SW480 (cell line): Measurements from ENCODE around the gene SPPL2C.

Source experiments
- DNase-seq: peaks from one replicate; pipeline ENCODE4 v3.0.0-alpha.2; 2016; ENCODE audit warnings: low spot score

The SPPL2C gene, protein sequence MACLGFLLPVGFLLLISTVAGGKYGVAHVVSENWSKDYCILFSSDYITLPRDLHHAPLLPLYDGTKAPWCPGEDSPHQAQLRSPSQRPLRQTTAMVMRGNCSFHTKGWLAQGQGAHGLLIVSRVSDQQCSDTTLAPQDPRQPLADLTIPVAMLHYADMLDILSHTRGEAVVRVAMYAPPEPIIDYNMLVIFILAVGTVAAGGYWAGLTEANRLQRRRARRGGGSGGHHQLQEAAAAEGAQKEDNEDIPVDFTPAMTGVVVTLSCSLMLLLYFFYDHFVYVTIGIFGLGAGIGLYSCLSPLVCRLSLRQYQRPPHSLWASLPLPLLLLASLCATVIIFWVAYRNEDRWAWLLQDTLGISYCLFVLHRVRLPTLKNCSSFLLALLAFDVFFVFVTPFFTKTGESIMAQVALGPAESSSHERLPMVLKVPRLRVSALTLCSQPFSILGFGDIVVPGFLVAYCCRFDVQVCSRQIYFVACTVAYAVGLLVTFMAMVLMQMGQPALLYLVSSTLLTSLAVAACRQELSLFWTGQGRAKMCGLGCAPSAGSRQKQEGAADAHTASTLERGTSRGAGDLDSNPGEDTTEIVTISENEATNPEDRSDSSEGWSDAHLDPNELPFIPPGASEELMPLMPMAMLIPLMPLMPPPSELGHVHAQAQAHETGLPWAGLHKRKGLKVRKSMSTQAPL

DNA sequence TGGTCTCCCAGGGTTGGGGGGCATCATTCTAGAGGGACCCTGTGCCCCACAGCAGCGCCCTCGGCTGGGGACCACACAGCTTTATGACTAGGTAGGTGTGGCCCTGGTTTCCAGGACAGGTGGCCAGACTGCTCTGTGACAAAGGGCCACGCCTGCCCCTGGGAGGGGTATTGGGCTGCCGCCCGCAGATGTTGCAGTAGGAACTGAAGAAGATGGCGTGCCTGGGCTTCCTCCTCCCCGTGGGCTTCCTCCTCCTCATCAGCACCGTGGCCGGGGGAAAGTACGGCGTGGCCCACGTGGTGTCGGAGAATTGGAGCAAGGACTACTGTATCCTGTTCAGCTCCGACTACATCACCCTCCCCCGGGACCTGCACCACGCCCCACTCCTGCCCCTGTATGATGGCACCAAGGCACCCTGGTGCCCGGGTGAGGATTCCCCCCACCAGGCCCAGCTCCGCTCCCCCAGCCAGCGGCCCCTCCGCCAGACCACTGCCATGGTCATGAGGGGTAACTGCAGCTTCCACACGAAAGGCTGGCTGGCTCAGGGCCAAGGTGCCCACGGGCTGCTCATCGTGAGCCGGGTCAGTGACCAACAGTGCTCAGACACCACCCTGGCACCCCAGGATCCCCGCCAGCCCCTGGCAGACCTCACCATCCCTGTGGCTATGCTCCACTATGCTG, at the start of gene SPPL2C:
SPPL2C (plus strand) TSS at position 187 of the 681 bp plus-strand sequence; CDS start at position 213, 26 bp downstream.
- peak; percentile 27 for DNase-seq

DNA sequence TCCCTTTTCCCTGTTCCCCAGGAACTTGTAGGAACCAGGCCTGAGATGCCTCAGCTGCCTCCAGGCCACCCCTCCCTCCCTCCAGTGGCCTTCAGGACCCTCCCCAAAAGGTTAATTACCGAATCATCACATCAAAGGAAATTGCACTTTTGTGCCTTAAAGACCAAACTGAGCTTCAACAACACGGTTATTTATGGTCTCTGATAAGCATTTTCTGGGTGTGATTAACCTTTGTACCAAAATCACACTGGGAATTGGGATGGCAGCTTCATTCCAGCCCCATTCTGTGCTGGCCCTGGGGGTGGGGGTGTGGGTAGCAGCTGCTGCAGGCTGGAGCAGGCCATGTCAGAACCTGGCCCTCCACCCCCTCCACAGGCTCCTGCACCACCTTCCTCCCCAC, 43.9 kb upstream of the SPPL2C start:
- DNase-seq, result no peak

DNA sequence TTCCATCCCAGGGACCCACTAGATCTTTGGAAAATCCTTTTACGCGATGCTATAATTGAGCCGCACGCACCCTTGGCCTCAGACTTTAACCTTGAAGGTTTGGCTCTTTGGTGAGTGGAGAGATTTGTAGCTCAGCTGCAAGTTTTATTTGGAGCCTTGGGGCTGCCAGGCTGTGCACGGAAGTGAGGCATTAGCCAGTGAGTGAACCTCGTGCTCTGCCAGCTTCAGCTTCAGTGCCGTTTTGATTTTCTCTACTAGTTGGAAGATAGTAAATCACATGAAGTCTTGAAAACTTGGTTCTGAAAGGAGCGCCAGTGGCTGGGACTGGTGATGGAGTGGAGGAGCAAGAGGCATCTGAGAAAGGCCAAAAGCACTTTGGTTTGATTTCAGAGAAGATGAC, 43.3 kb upstream of the SPPL2C start:
- DNase-seq, result no peak

DNA sequence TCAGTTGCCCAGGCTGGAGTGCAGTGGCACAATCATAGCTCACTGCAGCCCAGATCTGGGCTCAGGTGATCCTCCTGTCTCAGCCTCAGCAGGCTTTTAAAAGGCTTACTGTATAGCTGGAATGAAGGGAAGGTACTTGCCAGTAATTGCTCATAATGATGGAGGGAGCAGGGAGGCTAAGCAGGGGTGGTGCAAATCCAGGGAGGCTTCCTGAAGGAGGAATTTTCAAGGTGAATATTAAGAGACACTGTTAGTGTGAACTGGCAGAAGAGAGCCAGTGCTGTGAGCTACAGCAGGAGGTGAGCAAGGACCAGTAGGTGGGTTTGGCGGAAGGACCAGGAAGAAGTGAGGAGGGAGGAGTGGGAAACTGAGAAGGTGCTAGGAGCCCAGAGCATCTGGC, 35.8 kb upstream of the SPPL2C start:
- no peak for DNase-seq

DNA sequence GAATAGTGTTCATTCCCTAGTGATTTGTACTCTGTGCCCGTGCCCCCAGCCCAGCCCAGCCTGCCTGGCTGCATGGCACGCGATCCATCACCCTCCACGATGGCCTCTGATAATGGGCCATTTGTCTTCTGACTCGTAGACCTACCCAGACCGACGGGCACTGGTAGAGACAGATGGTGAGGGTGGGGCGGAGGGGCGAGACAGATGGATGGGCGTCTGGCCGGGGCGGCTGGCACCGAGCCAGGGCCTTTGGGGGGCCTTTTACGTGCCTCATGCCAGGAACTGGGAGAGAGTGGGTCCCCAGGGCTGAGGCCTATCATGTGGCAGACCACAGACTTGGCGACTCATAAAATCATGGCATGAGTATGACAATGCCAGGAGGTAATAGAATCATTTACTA, 35.2 kb upstream of the SPPL2C start:
- DNase-seq, result no peak

DNA sequence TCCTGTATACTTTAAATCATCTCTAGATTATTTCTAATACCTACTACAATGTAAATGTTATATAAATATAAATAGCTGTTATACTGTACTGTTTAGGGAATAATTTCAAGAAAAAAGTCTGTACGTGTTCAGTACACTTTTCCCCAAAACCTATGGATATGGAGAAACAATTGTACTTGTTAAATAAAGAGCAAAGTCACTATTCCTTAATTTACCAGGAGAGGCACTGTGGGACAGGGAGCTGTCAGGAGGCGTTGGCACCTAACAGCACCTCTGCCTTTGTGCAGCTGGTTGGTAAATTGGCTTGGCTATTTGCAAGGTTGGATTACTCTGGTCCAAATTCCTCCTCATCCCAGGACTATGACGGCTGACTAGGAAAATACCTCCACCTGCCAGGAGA, 32.6 kb upstream of the SPPL2C start:
- DNase-seq, result peak; percentile 47

DNA sequence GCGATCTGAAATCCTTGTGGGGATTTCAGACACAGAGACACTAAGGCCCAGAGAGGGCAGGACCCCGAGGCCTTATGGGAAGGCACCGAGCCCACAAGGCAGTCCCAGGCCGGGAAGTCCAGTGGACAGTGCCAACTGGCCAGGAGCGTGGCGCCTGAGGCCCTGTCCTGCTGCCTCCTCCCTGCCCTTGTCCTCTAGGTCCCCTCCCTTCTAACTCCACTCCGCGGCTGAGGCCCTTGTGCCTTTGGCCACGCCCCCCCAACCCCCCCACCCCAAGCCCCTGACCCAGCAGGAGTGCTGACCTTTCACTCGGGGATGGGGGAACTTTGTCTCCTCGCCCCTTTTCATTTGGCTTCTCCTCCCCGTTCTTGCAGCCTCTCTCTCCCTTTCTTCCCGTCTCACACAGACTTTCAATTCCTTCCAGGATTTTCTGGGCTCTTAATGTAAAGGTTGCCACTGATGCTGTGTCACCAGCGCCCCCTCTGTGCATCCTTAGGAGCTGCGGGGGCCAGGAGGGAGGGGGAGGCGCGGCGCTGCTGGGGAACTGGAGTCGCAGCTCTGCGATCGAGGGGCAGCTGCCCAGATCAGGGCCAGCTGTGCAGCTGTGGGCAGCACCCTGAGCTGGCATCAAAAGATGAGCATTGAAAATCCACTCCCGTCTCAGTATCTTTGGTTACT, 31.5 kb upstream of the SPPL2C start:
- DNase-seq, result no peak

DNA sequence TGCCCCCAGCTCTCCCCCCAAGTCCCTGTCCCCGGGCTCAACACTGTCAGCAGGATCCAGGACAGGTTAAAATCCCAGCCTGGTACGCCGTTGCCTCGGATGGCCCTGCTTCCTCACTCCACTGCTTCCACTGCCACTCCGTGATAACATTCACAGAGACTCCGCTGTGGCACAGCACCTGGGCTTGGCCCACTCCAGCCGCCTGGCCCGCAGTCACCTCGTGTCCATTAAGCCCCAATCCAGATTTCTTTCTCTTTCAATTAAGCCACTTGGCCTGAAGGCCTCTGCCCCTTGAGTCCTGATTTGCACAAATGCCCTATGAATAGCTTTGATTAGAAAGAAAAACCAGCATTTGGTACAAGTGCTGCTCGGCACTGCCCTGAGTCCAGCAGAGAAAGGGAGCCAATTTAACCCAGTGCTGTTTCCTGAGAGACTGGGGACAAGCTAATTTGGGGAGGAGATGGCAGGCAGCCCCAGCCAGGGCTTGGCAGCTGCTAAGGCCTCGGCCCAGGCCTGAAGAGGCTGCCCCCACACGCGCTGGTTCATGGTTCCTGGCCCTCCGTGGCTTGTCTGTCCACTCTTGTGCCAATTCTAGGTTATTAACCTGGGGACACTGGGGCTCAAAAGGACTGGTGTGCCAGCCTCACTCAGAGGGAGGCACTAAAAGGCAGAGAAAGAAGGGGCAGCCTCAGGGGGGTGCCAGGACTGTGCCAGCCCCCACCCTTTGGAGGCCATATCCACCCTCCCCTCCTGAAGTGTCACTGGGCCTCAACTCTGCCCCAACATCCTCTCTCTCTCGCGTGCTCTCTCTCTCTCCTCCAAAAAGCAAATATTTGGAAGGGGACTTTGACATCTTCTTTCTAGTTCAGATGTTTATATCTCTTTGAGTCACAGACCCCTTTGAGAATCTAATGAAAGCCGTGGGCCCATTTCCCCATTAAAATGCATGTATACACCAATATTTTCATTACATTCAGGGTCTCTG, 29.8 kb upstream of the SPPL2C start:
- DNase-seq, result no peak

DNA sequence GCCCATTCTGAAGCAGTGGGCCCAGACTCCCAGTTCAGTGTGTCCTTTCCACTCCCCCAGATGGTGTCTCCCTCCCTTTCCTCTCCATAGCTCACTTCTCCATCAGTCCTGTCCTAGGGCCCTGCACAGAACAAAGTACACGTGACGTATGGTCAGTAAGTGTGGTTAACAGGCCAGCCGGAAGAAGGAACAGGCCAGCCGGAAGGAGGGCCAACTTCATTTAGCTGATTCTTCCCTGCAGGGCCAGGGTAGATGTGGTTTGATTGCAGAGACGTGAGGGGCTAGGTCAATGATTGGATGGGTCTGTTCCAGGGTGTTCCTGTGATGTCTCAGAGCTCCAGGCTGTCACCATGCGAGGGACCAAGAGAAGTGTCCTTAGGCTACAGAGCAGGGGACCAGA, 28.9 kb upstream of the SPPL2C start:
- no peak for DNase-seq

DNA sequence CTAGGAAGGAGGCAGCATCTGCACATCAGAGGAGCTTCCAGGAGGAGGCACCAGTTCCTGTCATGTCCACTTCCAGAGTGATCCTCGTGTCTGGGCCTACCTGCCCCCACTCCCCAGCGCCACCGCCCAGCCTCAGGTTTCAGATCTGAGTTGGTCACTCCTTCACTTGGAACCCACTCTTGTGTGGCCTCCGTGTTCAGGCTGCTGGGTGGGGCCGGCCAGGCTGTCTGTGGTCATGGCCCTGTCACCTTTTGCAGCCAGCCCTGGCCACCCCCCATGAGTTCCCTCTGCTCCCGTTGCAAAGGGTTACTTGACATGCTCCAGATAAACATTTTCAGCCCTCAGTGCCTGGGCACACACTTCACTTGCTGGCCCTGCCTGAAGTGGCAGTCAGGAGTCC, 26.6 kb upstream of the SPPL2C start:
- no peak for DNase-seq

DNA sequence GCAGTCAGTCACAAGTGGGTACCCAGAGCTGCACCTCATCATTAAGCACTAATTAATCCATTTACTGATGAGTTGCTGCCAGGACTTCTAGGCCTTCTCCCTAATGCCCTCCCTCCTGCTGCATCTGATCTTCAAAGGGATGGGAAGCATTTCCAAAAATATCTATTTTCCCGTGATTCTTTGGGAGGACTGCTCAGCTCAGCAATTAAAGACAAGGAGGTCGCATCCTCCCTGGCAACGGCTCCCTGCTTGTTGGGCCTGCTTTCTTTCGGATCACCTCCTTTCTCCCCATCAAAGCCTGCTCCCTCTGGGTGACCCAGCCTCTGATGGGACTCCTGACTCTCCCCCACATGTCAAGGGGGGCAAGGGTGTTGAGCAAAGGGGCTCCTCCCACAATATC, 26.0 kb upstream of the SPPL2C start:
- DNase-seq, result no peak

DNA sequence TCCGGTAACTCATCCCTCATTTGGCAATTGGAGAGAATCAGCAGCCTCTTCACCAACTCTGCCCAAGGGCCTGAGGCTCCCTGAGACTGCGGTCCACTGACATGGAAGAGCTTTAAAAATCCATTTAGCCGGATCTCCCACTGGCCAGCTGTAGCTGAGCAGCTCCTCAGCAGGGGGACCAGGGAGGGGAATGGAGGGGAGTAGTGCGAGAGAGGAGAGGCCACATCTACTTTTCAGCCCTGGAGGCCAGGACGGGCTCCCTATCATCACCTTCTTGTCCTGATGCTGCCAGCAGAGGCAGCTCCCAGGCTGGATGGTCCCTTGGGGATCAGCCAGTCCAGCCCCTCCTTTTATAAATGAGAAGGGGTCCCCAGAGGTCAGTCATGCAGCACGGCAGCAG, 25.0 kb upstream of the SPPL2C start:
- no peak for DNase-seq

DNA sequence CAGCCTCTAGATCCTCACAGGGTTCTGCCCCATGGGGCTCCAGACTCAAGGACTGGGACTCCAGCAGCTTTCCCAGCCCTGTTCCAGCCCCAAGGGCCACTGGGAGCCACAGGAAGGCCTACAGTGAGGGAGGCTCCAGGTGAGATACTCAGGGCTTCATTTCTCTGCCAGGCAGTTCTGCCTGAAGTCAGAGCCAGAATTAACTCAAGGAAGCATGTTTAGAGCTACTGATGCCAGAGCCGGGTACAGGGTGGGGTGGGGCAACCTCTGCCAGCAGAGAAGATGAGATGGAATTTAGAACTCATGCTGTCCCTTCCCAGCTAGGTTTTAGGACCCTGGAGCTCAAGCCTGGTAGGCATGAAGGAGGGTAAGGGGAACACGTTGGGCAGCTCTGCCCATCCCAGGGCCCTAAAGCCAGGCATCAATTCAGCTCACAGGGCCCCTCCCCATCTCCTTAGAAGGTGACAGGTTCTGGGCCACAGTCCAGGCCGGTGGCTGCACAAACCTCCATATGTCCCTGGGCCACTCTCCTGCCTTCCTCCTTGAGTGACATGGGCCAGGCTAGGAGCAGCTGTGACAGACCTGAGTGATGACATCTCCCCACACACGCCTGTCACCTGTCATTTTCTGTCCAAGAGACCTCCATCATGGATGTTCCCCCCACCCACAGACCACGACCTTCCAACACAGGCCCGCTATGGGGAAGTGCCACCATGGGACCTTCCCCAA, 24.5 kb upstream of the SPPL2C start:
- DNase-seq, result no peak

DNA sequence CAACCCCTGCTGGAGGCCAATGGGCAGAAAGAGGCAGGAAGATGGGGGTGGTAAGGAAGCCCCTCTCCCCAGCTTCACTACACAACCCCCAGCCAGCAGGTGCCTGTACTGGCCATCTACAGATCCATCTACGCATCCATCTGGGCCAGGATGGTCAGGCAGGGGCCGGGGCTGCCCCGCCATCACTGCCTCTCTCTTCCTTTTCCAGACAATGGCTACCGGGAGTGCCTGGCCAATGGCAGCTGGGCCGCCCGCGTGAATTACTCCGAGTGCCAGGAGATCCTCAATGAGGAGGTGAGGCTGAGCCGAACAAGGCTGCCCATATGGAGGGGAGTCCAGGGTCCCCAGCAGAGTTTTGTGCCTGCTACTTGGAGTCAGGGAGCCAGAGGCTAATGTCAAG, 23.5 kb upstream of the SPPL2C start:
- DNase-seq, result no peak

DNA sequence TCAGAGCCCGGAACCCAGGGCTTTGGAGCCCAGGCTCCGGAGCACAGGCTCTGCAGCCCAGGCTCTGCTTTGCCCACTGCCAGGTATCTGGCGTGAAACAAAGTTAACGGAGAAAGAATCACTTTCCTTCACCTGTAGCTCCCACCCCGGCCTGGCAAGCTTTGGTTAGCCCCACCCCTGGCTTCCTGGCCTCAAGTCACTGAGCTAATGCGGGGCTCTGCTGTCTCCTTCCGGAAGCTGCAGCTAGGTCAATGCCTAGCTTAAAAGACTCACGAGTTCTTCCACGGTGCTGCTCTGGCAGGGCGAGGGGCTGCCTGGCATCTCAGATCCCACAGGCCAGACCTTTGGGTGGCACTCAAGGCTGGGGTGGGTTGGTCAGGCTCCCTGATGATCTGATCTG, 21.1 kb upstream of the SPPL2C start:
- DNase-seq, result no peak

DNA sequence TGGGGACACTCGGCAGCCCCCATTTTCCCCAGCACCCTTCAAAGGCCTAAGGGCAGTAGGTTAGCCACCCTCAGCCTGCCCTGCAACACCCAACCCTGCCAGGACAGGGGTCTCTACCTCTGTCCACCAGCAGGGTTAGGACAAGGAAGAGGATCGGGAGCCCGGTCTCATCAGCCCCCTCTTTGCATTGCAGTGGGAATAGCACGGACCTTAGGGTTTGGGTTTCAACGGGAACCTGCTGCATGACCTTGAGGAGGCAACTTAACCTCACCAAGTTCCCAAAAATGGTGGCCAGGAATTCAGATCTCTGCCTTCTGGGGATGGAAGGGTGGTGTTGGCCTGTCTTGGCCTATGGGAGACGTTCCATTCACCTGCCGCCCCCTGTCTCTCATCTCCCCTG, 20.2 kb upstream of the SPPL2C start:
- DNase-seq, result no peak

DNA sequence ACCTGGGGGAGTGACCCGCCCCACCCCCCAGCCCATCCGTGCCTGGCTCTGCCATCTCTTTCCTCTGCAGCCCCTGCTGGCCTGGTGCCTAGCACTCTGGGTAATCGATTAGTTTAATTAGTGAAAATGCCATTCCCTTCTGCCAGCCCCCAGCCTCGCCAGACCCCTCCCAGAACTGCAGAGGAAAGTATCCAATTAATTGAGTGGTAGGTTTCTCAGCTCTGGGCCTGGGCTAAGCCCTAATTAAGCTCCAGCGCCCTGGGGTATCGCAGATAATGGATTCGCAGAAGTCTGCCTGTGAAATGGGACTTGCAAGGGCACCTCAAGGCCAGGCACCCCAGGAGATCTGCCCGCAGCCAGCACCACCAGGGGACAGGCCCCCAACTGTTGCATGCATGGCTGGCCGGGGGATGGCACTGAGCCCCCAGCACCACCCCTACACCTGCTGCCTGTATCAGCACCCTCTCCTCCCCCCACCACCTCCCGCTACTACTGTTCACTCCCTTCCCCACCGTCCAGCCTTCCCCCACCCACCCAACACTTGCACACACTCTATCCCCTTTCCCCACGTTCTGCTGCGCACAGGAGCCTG, 19.7 kb upstream of the SPPL2C start:
- DNase-seq, result no peak

DNA sequence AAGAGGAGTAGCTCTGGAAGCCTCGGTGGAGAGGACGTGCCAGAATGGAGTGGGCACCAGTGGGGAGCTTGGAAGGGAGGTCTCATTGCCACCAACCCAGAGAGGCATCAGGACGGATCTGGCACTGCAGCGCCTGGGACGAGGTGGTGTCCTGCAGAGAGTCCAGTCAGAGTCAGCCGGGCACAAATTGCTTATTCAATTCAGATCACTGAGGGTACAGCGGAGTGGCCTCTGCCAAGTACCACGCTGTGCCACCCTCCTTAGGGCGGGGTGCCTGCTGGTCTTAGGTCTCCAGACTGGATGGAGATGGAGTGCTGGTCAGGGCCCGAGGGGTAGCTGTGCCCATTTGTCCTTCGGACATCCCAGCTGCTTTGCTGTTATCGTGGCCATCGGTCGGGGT, 18.9 kb upstream of the SPPL2C start:
- no peak for DNase-seq

DNA sequence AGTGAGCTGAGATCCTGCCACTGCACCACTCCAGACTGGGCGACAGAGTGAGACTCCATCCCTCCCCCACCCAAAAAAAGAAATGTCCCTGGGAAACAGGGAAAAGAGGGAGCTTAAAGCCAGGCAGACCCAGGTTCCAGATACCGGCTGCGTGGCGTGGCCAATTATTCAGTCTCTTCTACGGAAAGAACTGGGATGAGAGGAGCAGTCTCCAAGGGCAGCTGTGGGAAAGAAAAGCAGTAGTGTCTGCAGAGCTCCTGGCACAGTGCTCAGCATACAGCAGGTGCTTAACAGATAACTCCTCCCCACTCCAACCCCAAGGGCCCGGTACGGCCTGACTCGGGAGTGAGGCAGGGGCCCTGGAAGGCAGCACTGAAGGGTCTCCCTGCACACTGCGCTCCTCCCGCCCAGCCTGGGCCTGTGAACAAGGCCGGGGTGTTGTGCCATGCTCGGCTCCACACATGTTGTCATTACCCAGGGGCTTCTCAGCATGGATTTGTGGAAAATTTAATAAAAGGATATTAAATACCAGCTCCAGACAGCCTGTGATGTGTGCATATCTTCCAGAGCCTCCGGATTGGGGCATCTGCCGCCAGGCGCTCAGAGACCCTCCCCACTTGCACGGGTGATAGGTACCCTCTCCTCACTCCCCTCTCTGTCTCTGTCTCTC, 17.6 kb upstream of the SPPL2C start:
- DNase-seq, result no peak

DNA sequence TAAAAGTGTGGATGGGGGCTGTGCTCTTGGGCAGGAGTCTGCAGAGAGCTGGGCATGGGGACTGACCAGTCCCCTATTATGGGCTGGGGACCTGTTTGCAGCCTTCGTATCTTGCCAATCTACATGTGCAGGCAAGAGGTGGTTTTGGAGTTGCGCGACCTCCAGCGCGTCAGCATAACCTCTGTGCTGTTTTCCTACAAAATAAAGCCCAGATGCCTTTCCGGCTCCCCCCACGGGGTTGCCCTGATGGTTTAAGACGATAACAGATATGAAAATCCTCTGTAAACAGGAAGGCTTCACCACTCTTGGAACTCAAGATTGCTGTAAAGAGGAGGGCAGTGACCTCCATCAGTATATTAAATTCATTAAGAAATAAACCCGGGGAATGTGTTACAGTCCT, 16.5 kb upstream of the SPPL2C start:
- DNase-seq, result no peak
